ENCODE results near the gene DDX5.
A peak's percentile ranks its signal among the peaks of the same experiment; 100 is the strongest.

GRCh38 chr17:64507413-64507782 lies 1.3 kb upstream of the DDX5 start:
- TF ChIP-seq, protein P1, sequence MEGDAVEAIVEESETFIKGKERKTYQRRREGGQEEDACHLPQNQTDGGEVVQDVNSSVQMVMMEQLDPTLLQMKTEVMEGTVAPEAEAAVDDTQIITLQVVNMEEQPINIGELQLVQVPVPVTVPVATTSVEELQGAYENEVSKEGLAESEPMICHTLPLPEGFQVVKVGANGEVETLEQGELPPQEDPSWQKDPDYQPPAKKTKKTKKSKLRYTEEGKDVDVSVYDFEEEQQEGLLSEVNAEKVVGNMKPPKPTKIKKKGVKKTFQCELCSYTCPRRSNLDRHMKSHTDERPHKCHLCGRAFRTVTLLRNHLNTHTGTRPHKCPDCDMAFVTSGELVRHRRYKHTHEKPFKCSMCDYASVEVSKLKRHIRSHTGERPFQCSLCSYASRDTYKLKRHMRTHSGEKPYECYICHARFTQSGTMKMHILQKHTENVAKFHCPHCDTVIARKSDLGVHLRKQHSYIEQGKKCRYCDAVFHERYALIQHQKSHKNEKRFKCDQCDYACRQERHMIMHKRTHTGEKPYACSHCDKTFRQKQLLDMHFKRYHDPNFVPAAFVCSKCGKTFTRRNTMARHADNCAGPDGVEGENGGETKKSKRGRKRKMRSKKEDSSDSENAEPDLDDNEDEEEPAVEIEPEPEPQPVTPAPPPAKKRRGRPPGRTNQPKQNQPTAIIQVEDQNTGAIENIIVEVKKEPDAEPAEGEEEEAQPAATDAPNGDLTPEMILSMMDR (conservative IDR thresholded peaks at IDR 0.05; ENCODE audit: low read length): peak; percentile 70
- TF ChIP-seq EZH2phosphoT487 (IDR thresholded peaks at IDR 0.05; ENCODE audit: borderline replicate concordance): no peak
